NK-92 treated with Interleukin-12 subunit alpha and Interleukin-12 subunit beta, amount 100 ng/mL, for 24 hours (cell line): ENCODE data around the gene PEX5L.

Experiments
- DNase-seq: peaks from one replicate; lab custom pipeline; 2025; lab: John Stamatoyannopoulos, UW

PEX5L gene

DNA sequence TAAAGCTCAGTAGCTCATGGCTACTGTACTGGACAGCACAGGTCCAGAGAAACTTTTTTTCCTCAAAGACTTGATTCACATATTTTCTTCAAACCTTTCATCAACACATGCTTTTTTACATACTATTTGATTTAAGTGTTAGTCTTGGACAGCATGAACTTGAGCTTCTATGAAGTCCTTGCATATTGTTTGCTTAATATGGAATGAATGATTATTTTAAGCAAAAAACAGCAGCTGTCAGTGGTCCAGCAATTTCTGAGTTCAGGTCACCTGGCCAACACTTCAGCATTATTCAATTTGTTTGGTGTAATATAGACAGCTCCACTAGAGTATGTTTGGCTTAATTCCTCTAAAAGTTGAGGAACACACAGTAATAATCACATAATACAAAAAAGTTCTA lies 141.4 kb downstream of the PEX5L start:
- DNase-seq, result no peak

DNA sequence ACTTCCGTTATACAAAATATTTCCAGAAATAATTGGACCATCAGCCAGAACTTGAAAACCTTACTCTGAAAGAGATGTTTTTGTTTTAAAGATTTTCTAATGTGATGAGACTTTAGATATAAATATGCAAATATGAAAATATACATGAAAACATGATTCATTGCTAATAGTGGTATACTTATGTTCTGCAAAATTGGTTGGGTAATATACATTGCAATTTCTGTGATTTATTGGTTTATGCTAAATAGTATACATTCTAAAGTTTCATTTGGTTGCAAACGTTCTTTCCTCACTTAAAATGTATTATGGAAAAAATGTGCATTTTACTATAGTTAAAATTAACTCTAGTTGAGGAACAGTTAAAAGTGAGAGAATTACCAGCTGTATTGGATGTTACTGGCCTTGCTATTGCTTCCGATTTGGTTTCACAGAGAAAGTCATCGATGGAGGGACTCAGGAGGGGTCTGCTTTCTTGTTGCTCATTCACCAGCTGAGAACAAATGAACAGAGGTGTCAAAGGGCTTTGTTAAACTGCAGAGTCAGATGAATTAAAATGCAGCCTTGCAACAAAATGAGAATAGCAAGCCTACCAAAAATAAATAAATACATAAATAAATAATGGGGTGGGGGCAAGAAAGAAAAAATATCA lies 149.3 kb downstream of the PEX5L start:
- no peak for DNase-seq

- no peak for DNase-seq
Observed at GRCh38 chr3:179885950-179886349, 150.8 kb downstream of the PEX5L start.

DNA sequence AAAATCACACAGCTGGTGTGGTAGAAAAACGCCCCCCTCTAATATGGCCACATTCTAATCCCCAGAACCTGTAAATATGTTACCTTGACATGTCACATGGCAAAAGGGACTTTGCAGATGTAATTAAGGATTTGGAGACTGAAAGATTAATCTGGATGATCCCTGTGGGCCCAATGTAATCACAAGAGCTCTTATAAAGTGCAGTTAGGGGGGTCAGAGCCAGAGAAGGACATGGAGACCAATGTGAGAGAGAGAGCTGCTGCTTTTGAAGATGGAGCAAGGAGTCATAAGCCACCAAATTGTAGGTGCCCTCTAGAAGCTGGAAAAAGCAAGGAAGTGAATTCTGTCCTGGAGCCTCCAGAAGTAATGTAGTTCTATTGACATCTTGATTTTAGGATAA lies 152.6 kb downstream of the PEX5L start:
- DNase-seq, result no peak

- DNase-seq, result no peak
Observed at GRCh38 chr3:179882292-179882691, 154.4 kb downstream of the PEX5L start.

GRCh38 chr3:179881791-179882190 lies 154.9 kb downstream of the PEX5L start:
- no peak for DNase-seq

GRCh38 chr3:179880868-179881267 lies 155.9 kb downstream of the PEX5L start:
- no peak for DNase-seq

GRCh38 chr3:179876440-179876839 lies 160.3 kb downstream of the PEX5L start:
- no peak for DNase-seq

DNA sequence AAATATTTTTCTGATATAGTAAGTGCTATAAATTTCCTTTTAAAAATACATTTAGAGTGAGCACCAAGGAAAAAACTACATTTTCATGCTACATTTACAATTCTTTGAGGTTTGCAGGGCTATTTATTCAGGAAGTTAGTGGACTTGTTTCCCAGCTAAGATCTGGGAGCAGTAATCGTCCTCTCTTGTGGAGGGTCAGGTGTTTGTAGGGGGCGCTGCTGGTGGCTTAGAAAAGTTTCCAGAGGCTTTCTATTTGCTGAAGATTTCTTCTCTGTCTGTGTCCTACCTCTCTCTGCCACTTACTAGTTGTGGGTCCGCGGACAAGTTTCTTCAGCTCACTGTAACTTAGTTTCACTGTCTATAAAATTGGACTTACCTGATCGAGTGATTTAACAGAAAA lies 163.9 kb downstream of the PEX5L start:
- no peak for DNase-seq

- no peak for DNase-seq
Observed at GRCh38 chr3:179871782-179872181, 165.0 kb downstream of the PEX5L start.

DNA sequence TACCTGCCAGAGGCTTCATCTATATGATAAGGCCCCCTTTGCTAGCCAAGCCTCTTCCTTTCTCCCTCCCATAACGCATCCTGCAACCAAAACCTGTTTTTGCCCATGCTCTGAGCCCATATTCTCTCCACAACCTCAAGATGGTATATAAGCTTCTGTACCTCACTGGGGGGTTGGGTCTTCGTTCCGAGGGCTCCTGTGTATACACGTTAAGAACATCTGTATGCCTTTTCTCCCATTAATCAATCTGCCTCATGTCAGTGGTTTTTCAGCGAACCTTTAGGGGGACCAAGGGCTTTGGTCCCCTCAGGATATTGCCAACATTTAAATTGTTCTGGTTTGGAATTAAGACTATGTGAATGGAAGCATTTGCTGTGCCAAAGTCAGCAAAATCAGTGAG lies 168.0 kb downstream of the PEX5L start:
- DNase-seq, result no peak

DNA sequence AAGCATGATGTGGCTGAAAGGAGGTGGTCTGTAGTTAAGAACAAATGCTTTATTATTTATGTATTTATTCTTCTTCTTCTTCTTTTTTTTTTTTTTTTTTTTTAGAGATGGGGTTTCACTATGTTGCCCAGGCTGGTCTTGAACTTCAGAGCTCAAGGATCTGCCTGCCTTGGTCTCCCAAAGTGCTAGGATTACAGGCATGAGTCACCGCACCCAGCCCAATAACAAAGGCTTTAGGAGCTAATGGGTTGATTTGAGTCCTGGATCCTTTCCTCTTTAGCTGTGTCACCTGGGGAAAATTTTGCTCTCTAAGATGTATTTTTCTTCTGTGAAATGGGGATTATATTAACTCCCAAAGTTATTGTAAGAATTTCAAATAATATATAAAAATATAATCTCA lies 168.8 kb downstream of the PEX5L start:
- no peak for DNase-seq

DNA sequence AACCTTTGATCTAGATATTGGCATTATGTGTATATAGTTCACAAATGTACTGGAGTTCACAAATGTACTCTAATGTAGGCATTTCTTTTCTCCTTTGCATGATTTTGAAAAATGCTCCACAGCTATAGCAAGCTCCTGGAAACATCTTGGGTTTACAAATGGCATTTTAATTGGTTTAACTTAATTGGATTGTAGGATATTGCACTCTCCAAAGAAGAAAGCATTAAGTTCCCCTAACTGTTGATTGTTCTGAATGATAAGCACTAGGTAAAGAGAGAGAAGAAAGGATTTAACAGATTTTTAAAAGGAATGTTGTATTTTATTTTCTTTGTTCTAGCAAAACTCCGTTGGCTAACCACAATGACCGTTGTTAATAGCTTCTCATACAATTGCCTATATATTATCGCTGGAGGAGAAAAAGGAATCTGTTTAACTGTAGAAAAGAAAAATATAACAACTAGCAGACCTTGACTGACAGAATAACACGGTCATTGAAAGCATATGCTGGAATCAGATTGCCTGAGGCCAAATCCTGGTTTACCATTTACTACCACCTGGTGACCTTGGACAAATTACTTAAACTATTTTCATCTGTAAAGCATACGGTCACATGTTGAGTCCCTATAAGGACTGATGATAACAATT lies 170.8 kb downstream of the PEX5L start:
- no peak for DNase-seq

- DNase-seq, result no peak
Observed at GRCh38 chr3:179861953-179862352, 174.8 kb downstream of the PEX5L start.

- no peak for DNase-seq
Observed at GRCh38 chr3:179861292-179861691, 175.4 kb downstream of the PEX5L start.

DNA sequence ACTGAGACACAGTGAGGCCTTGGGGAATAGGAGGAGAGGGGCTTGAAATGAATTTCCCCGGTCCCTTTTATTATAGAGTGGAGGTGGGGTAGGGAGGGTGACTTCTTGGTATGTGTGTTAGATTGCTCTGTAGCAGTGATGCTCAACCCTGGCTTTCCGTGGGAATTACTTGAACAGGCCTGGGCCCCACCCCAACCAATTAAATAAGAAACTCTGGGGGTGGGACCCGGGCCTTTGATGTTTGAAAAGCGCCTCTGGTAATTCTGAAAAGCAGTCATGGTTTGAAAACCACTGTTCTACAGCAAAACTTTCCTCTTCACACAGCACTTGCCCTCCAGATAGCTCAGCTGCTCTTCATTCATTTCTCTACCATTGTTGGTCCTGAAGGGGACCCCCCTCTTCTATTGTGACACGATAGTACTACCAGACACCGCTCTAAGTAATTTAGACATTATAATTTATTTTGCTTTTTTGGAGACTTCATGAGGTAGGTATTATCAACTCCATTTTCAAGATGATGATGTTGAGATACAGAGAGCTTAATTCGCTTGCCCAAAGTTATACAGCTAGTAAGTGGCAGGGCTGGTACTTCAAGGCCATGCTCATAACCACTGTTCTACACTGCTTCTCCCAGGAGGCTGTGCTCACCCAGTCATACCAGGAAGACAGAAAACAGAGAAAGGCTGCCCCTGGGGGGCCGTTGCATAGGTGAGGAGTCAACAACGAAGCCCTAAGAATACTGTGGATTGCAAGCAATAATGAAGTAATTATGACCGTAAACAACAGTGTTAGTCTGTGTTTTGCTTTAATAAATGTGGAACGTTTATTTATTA lies 176.2 kb downstream of the PEX5L start:
- DNase-seq, result no peak

- no peak for DNase-seq
Observed at GRCh38 chr3:179853176-179853575, 183.6 kb downstream of the PEX5L start.

DNA sequence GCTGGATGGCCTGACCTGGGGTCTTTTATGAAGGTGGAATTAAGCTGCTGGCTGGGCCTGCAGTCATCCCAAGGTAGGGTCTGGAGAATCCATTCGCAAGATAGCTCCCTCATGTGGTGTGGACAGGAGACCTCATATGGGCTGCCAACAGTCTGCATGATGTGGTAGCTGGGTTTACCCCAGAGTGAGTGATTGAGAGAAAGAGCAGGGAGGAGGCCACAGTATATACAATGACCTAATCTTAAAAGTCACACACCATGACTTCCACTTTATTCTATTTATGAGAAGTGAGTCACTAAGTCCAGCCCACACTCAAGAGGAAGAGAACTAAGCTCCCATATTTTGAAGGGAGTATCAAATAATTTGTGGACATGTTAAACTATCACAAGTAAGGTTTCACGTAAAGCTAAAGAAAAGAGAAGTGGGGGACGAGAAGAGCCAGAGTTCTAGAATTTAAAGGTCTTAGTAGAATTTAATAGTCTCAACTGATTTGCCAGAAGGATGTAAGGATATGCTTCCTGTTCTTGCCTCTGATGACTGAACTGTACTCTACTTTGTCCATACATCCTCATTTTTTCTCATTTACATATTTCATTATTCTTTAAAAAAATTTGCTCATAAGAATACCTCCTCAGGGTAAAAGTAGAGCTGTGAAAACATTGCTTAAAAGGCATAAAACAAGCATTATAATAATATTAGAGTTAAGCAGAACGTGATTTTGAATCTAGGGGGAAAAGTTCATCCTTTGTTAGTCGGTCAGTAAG lies 184.4 kb downstream of the PEX5L start:
- DNase-seq, result no peak

GRCh38 chr3:179848711-179849110 lies 188.0 kb downstream of the PEX5L start:
- no peak for DNase-seq

DNA sequence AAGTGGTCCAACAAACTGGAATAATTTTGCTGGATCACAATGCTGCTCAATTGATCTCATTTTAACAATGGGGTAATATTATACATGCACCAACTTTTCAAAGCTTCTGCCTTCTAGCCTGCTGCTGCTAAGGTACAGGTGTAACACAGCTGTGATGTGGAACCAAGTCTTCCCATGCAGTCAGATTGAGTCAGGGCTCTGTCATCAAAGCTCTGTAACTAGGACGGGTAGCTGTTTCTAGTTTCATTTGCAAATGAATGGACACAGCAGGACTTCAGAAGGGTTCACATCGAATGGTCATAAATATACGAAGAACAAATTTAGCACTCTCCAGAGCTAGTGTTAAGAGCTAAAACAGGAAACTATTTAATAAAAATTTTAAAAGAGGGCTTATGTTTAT lies 194.7 kb downstream of the PEX5L start:
- DNase-seq, result no peak

DNA sequence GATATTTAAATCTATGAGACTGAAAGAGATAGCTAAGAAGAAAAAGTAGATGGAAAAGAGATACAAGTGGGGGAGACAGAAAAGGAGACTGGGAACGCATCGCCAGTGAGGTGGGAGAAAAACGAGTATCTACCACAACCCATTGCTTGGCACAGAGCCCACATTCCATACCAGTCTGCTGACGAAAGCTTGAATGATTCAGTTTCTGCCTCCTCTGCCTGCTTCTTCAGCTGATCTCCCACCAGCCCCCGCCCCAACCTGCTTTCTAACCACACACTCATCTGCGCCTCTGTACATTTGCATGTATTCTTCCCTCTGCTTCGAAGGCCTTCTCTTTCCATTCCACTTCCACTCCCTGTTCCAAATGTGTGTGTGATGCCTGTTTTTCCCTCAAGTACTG lies 195.8 kb downstream of the PEX5L start:
- DNase-seq, result no peak

- no peak for DNase-seq
Observed at GRCh38 chr3:179837374-179837773, 199.4 kb downstream of the PEX5L start.
